Hindlimb muscle (tissue), 1 donor: ENCODE results near the gene NFAT5. TPM values are rescaled to one million over a fixed set of nuclear protein-coding genes. Genes with fewer than 3 reads are reported as not detected.
"Not testable (repeated sequence)": the region's sequence is repeated elsewhere in the genome, so short reads cannot be mapped to it uniquely, and the experiment has no call there.

ENCODE experiments used
- DNase-seq: peaks from one replicate; pipeline ENCODE4 v3.0.0-alpha.2; 2013
- polyA plus RNA-seq: library from polyadenylated mRNA; unstranded; fragments of 120-200 nt; gene quantifications from one replicate; pipeline ENCODE4 v1.2.1, GENCODE V29; 2013; ENCODE audit not compliant: insufficient read length

NFAT5 gene
- polyA plus RNA-seq, 1 donor: 16.1 TPM

GRCh38 chr16:69553332-69553731 lies 12.4 kb upstream of the NFAT5 start:
- no peak for DNase-seq

GRCh38 chr16:69554495-69554894 lies 11.3 kb upstream of the NFAT5 start:
- no peak for DNase-seq

- DNase-seq: no peak
Observed at GRCh38 chr16:69555437-69555836, 10.3 kb upstream of the NFAT5 start.

- DNase-seq: no peak
Observed at GRCh38 chr16:69555867-69556266, 9.9 kb upstream of the NFAT5 start.

- DNase-seq: no peak
Observed at GRCh38 chr16:69559164-69559563, 6.6 kb upstream of the NFAT5 start.

- not testable (repeated sequence) for DNase-seq
Observed at GRCh38 chr16:69561367-69561766, 4.4 kb upstream of the NFAT5 start.

- no peak for DNase-seq
Observed at GRCh38 chr16:69561901-69562300, 3.9 kb upstream of the NFAT5 start.

GRCh38 chr16:69562813-69563212 lies 3.0 kb upstream of the NFAT5 start:
- no peak for DNase-seq

- no peak for DNase-seq
Observed at GRCh38 chr16:69563605-69564580, 1.9 kb upstream of the NFAT5 start.

- peak; percentile 21 for DNase-seq
Observed at GRCh38 chr16:69564845-69565670, 708 bp upstream of the NFAT5 start.

GRCh38 chr16:69566240-69566980 lies 644 bp downstream of the NFAT5 start:
- DNase-seq: peak; percentile 72

- DNase-seq: no peak
Observed at GRCh38 chr16:69566981-69567680, 1.4 kb downstream of the NFAT5 start.

GRCh38 chr16:69568676-69569075 lies 2.9 kb downstream of the NFAT5 start:
- DNase-seq: no peak

GRCh38 chr16:69578771-69579170 lies 13.0 kb downstream of the NFAT5 start:
- not testable (repeated sequence) for DNase-seq

- DNase-seq: no peak
Observed at GRCh38 chr16:69579783-69580481, 14.2 kb downstream of the NFAT5 start.

- DNase-seq: no peak
Observed at GRCh38 chr16:69581297-69581696, 15.5 kb downstream of the NFAT5 start.

GRCh38 chr16:69584493-69584892 lies 18.7 kb downstream of the NFAT5 start:
- DNase-seq: not testable (repeated sequence)

GRCh38 chr16:69589434-69590269 lies 23.9 kb downstream of the NFAT5 start:
- DNase-seq: no peak

GRCh38 chr16:69590590-69590989 lies 24.8 kb downstream of the NFAT5 start:
- DNase-seq: no peak

GRCh38 chr16:69593751-69594255 lies 28.0 kb downstream of the NFAT5 start:
- no peak for DNase-seq
